ENCODE measurements around the gene KAZALD1. TPM values are rescaled to one million over a fixed set of nuclear protein-coding genes. Genes with fewer than 3 reads are reported as not detected.

Gene KAZALD1
- total and polyA plus RNA-seq, 2 donors (not counting 1 experiment from before 2014, with no cell fraction given): 0.34 to 0.37 TPM

GRCh38 chr10:101012525-101013364, 49.0 kb upstream of the KAZALD1 start:
- WGBS (ENCODE audit: insufficient coverage): 6% methylated on average over 8 of the region's 14 CpGs
- intact Hi-C loops (cut with micrococcal nuclease): loop anchor here (1.0 to 5.0 kb wide), 3 partner anchors 13 to 340 kb away; partner anchors contain the start of genes LZTS2, PDZD7 and SFXN3

More at GRCh38 chr10:101012525-101013364, 49.0 kb upstream of the KAZALD1 start:
- H3K9me3 ChIP-seq (ENCODE audit: control extremely low read depth in 1 of 3, control insufficient read depth in 2 of 3, insufficient read depth in 1 of 3, low read length in 2 of 3): no peaks in the 10 kb centered on the region
- H3K27me3 ChIP-seq (replicated peaks in 1 of 4; ENCODE audit: control extremely low read depth in 1 of 4, control insufficient read depth in 3 of 4, insufficient read depth in 4 of 4, low read length in 3 of 4): peaks cover 0 to 32% (median 18%) of the 10 kb centered on the region in 4 experiments
- H4K20me1 ChIP-seq (ENCODE audit: control insufficient read depth, insufficient read depth, low read length, poor library complexity, severe bottlenecking): no peaks in the 10 kb centered on the region
- H3K4me3 ChIP-seq (ENCODE audit: control extremely low read depth in 1 of 5, extremely low read depth in 1 of 5, insufficient read depth in 1 of 5, low read depth in 2 of 5, low read length in 4 of 5): no peak overlapping the region
- no peak overlapping the region for H3K9ac ChIP-seq (ENCODE audit: low read length)
- DNase-seq: peak; percentile 77
- H3K79me2 ChIP-seq (ENCODE audit: control insufficient read depth, insufficient read depth, low read length): no peaks in the 10 kb centered on the region
- peaks cover 16% of the 10 kb centered on the region for H3K4me1 Mint-ChIP-seq
- no peak overlapping the region for H3K4me3 Mint-ChIP-seq
- peak; percentile 86 for ATAC-seq (ENCODE audit: low read depth)
- H3K9me3 Mint-ChIP-seq (ENCODE audit: insufficient read depth): no peaks in the 10 kb centered on the region
- TF ChIP-seq EZH2 (IDR thresholded peaks at IDR 0.05; ENCODE audit: borderline replicate concordance, insufficient read depth, low read depth, low read length, poor library complexity, severe bottlenecking): no peak
- TF ChIP-seq, protein P1, sequence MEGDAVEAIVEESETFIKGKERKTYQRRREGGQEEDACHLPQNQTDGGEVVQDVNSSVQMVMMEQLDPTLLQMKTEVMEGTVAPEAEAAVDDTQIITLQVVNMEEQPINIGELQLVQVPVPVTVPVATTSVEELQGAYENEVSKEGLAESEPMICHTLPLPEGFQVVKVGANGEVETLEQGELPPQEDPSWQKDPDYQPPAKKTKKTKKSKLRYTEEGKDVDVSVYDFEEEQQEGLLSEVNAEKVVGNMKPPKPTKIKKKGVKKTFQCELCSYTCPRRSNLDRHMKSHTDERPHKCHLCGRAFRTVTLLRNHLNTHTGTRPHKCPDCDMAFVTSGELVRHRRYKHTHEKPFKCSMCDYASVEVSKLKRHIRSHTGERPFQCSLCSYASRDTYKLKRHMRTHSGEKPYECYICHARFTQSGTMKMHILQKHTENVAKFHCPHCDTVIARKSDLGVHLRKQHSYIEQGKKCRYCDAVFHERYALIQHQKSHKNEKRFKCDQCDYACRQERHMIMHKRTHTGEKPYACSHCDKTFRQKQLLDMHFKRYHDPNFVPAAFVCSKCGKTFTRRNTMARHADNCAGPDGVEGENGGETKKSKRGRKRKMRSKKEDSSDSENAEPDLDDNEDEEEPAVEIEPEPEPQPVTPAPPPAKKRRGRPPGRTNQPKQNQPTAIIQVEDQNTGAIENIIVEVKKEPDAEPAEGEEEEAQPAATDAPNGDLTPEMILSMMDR (IDR thresholded peaks at IDR 0.05): peak; percentile 83
- ChIA-PET POLR2A (interaction anchor here (0.6 kb wide), 1 partner anchor 43 kb away, joined by 3 read pairs; the partner anchor contains the start of gene SEMA4G), CTCF (interaction anchor here (0.9 to 2.1 kb wide), 5 partner anchors 9 to 55 kb away, joined by 3 to 16 read pairs (median 4); partner anchors contain the start of gene LZTS2)
- no peak overlapping the region for H3K27ac ChIP-seq (ENCODE audit: low read length in 2 of 2)
- H3K27ac Mint-ChIP-seq: no peak overlapping the region
- peak overlapping the region; percentile 27 for H3K4me2 ChIP-seq (replicated peaks; ENCODE audit: low read depth, low read length, poor library complexity, severe bottlenecking)
- H2AFZ ChIP-seq (ENCODE audit: insufficient read depth, low read depth, low read length, poor library complexity, severe bottlenecking): no peak overlapping the region
- H3K4me1 ChIP-seq (ENCODE audit: control insufficient read depth in 2 of 2, insufficient read depth in 2 of 2, low read length in 2 of 2): peaks cover 8 to 14% of the 10 kb centered on the region in 2 donors
- H3K36me3 ChIP-seq (replicated peaks in 1 of 2; ENCODE audit: control extremely low read depth in 1 of 2, control insufficient read depth in 1 of 2, extremely low read depth in 1 of 2, insufficient read depth in 2 of 2, low read length in 1 of 2): no peaks in the 10 kb centered on the region
- H3K27me3 Mint-ChIP-seq: peaks cover 27% of the 10 kb centered on the region

Measured in B cell (primary cell).